K562 (cell line): Measurements from ENCODE around the gene ZNF335. TPM values are rescaled to one million over a fixed set of nuclear protein-coding genes. Genes with fewer than 3 reads are reported as not detected.
A peak's percentile ranks its signal among the peaks of the same experiment; 100 is the strongest.

Experiments used
- RAD51 ChIP-seq: fragments of 450-650 bp; IDR thresholded peaks from 2 replicates; pipeline ENCODE4 v1.7.1; 2016; ENCODE audit warnings: low read depth, mild to moderate bottlenecking, borderline replicate concordance
- RFX7 ChIP-seq: fragments of 250-450 bp; sonication (Bioruptor Pico); IDR thresholded peaks from 2 replicates; pipeline ENCODE4 v1.5.1; 2021; ENCODE audit warnings: mild to moderate bottlenecking
- SP1 ChIP-seq: sonication (generic); formaldehyde crosslinking; IDR thresholded peaks from 2 replicates; pipeline ENCODE4 v1.8.1; 2022; ENCODE audit warnings: mild to moderate bottlenecking, missing genetic modification reagents
- XRCC5 ChIP-seq: fragments of 200-400 bp; formaldehyde crosslinking; IDR thresholded peaks from 2 replicates; pipeline ENCODE4 v1.6.1; 2017; ENCODE audit warnings: low read depth, mild to moderate bottlenecking, low read length
- ZNF263 ChIP-seq: sonication (generic); formaldehyde crosslinking; IDR thresholded peaks from 2 replicates; pipeline ENCODE4 v1.8.0; 2022; ENCODE audit warnings: mild to moderate bottlenecking, missing genetic modification reagents, borderline replicate concordance
- polyA plus RNA-seq, 8 experiments: library from polyadenylated mRNA; depleted of rRNA in 4 of 8; stranded (reverse) in 5 of 8; unstranded in 3 of 8; fragments of >200 nt; fragmentation: Nextera tagmentation in 2 of 8; fragmentation: Illumina TruSeq in 1 of 8; extraction: Ambion mirVana in 2 of 8; extraction: Trizol in 1 of 8; gene quantifications; 2 replicates each; pipeline versions ENCODE4 v1.2.1 to v1.2.3, GENCODE V29; 2011 to 2014; ENCODE audit warnings: inconsistent platforms in 1 of 8, missing spikeins in 1 of 8
- total RNA-seq, 7 experiments: library from RNA; depleted of rRNA in 6 of 7; stranded (reverse); fragments of >200 nt in 6 of 7; fragmentation: Illumina TruSeq in 2 of 7; extraction: Trizol in 2 of 7; gene quantifications; 2 replicates each; pipeline versions ENCODE4 v1.2.1 to v1.2.3, GENCODE V29; 2011 to 2021; ENCODE audit warnings: low replicate concordance in 1 of 7
- TF ChIP-seq, protein P1 (sequence below), 2 experiments: fragments of 450-650 bp; formaldehyde crosslinking in 1 of 2; IDR thresholded peaks; 2 replicates each; pipeline versions ENCODE4 v1.4.0 to v1.6.1; 2014 to 2020; ENCODE audit warnings: mild to moderate bottlenecking in 2 of 2, borderline replicate concordance in 1 of 2, low read depth in 1 of 2
- TF ChIP-seq, protein P2 (sequence below): sonication (generic); formaldehyde crosslinking; IDR thresholded peaks from 2 replicates; pipeline ENCODE4 v1.8.1; 2023; ENCODE audit warnings: mild to moderate bottlenecking, missing genetic modification reagents
- TF ChIP-seq, protein P3 (sequence below): fragments of 250-450 bp; sonication (Bioruptor Pico); IDR thresholded peaks from 2 replicates; pipeline ENCODE4 v1.8.0; 2021; ENCODE audit warnings: mild to moderate bottlenecking, moderate library complexity
- TF ChIP-seq, protein P4 (sequence below): fragments of 250-450 bp; sonication (Bioruptor Pico); IDR thresholded peaks from 2 replicates; pipeline ENCODE4 v1.5.0; 2022; ENCODE audit warnings: mild to moderate bottlenecking
- TF ChIP-seq, protein P5 (sequence below), 3 experiments: IDR thresholded peaks in 2 of 3; conservative IDR thresholded peaks in 1 of 3; 2 replicates each; pipeline ENCODE4 v1.5.1; 2011 to 2012; ENCODE audit warnings: low read length in 3 of 3, mild to moderate bottlenecking in 3 of 3, control low read depth in 2 of 3, improper control_type of control experiment in 1 of 3, inconsistent platforms in 1 of 3, low read depth in 1 of 3, mixed read lengths in 1 of 3, moderate library complexity in 1 of 3; ENCODE audit not compliant: insufficient read depth in 2 of 3

ZNF335 gene
- total and polyA plus RNA-seq, 9 of the 15 experiments (the other 6 are each of a cell fraction or from before 2014, with no cell fraction given) = 0.39 to 16.0 (median 7.6) TPM

DNA sequence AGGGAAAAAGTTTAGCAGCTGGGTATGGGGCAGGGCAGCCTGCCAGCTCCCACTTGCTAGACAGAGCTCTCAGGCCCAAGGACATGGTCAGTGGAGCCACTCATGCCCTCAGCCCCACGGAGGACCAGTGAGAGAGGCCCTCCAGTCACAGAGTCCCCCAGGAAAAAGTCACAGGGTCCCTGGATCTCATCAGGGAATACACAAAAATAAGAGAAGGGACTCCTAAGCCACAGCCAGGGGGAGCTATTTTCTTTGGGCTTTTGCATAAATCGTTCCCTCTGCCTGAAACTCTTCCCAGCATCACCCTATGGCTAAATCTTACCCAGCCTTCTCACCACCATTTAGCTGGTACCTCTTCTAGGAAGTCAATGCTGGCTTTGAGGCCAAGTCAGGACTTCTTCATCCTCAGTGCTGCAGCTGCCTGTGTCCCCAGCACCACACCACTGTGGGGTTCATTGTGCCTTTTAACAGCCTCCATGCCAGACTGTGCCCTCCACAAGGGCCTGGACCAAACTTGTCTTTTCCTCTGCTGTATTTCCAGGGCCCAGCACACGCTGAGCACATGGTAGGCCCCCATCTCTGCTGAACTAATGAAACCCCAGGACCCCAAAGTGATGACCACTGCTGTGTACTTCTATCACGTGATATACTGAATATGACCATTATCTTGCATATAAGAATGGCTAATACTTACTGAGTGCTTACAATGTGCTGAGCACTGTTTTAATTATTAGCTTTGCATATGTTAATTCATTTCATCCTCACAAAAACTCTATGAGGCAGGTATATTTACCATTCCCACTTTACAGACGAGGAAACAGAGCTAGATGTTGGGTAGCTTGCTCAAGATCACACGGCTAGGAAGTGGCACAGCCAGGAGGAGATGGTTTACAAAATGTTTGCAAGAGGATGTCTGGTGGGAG, 2.0 kb downstream of the ZNF335 start (continued):
- TF ChIP-seq, protein P1, sequence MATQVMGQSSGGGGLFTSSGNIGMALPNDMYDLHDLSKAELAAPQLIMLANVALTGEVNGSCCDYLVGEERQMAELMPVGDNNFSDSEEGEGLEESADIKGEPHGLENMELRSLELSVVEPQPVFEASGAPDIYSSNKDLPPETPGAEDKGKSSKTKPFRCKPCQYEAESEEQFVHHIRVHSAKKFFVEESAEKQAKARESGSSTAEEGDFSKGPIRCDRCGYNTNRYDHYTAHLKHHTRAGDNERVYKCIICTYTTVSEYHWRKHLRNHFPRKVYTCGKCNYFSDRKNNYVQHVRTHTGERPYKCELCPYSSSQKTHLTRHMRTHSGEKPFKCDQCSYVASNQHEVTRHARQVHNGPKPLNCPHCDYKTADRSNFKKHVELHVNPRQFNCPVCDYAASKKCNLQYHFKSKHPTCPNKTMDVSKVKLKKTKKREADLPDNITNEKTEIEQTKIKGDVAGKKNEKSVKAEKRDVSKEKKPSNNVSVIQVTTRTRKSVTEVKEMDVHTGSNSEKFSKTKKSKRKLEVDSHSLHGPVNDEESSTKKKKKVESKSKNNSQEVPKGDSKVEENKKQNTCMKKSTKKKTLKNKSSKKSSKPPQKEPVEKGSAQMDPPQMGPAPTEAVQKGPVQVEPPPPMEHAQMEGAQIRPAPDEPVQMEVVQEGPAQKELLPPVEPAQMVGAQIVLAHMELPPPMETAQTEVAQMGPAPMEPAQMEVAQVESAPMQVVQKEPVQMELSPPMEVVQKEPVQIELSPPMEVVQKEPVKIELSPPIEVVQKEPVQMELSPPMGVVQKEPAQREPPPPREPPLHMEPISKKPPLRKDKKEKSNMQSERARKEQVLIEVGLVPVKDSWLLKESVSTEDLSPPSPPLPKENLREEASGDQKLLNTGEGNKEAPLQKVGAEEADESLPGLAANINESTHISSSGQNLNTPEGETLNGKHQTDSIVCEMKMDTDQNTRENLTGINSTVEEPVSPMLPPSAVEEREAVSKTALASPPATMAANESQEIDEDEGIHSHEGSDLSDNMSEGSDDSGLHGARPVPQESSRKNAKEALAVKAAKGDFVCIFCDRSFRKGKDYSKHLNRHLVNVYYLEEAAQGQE (IDR thresholded peaks at IDR 0.05; ENCODE audit: borderline replicate concordance) = peak; percentile 62; the same call in 1 of the 2 replicates
- TF ChIP-seq, protein P1 (CRISPR knock-in tag; IDR thresholded peaks at IDR 0.05; ENCODE audit: low read depth) = no peak
- TF ChIP-seq, protein P2, sequence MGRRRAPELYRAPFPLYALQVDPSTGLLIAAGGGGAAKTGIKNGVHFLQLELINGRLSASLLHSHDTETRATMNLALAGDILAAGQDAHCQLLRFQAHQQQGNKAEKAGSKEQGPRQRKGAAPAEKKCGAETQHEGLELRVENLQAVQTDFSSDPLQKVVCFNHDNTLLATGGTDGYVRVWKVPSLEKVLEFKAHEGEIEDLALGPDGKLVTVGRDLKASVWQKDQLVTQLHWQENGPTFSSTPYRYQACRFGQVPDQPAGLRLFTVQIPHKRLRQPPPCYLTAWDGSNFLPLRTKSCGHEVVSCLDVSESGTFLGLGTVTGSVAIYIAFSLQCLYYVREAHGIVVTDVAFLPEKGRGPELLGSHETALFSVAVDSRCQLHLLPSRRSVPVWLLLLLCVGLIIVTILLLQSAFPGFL (CRISPR knock-in tag) = no peak
- TF ChIP-seq, protein P3, sequence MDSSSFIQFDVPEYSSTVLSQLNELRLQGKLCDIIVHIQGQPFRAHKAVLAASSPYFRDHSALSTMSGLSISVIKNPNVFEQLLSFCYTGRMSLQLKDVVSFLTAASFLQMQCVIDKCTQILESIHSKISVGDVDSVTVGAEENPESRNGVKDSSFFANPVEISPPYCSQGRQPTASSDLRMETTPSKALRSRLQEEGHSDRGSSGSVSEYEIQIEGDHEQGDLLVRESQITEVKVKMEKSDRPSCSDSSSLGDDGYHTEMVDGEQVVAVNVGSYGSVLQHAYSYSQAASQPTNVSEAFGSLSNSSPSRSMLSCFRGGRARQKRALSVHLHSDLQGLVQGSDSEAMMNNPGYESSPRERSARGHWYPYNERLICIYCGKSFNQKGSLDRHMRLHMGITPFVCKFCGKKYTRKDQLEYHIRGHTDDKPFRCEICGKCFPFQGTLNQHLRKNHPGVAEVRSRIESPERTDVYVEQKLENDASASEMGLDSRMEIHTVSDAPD (CRISPR knock-in tag) = no peak
- TF ChIP-seq ZNF263 = no peak
- TF ChIP-seq, protein P4, sequence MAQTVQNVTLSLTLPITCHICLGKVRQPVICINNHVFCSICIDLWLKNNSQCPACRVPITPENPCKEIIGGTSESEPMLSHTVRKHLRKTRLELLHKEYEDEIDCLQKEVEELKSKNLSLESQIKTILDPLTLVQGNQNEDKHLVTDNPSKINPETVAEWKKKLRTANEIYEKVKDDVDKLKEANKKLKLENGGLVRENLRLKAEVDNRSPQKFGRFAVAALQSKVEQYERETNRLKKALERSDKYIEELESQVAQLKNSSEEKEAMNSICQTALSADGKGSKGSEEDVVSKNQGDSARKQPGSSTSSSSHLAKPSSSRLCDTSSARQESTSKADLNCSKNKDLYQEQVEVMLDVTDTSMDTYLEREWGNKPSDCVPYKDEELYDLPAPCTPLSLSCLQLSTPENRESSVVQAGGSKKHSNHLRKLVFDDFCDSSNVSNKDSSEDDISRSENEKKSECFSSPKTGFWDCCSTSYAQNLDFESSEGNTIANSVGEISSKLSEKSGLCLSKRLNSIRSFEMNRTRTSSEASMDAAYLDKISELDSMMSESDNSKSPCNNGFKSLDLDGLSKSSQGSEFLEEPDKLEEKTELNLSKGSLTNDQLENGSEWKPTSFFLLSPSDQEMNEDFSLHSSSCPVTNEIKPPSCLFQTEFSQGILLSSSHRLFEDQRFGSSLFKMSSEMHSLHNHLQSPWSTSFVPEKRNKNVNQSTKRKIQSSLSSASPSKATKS = no peak
- no peak for TF ChIP-seq RFX7
- TF ChIP-seq SP1 (CRISPR knock-in tag) = no peak
- 0 out of 2 replicates have a peak, but pooled peaks have one; percentile 46 for TF ChIP-seq XRCC5
- TF ChIP-seq RAD51 = peak; percentile 32; the same call in 1 of the 2 replicates
- TF ChIP-seq, protein P5, sequence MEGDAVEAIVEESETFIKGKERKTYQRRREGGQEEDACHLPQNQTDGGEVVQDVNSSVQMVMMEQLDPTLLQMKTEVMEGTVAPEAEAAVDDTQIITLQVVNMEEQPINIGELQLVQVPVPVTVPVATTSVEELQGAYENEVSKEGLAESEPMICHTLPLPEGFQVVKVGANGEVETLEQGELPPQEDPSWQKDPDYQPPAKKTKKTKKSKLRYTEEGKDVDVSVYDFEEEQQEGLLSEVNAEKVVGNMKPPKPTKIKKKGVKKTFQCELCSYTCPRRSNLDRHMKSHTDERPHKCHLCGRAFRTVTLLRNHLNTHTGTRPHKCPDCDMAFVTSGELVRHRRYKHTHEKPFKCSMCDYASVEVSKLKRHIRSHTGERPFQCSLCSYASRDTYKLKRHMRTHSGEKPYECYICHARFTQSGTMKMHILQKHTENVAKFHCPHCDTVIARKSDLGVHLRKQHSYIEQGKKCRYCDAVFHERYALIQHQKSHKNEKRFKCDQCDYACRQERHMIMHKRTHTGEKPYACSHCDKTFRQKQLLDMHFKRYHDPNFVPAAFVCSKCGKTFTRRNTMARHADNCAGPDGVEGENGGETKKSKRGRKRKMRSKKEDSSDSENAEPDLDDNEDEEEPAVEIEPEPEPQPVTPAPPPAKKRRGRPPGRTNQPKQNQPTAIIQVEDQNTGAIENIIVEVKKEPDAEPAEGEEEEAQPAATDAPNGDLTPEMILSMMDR (IDR thresholded peaks at IDR 0.05 in 2 of 3, conservative IDR thresholded peaks at IDR 0.05 in 1 of 3; ENCODE audit: insufficient read depth in 2 of 3, low read depth in 1 of 3, low read length in 3 of 3) = peak; percentile 67 to 87 (median 84)
